T1000 (cell line): ENCODE data around the gene RFX2.
"Not testable (repeated sequence)": the region's sequence is repeated elsewhere in the genome, so short reads cannot be mapped to it uniquely, and the experiment has no call there.

Experiments
- DNase-seq: peaks from one replicate; lab custom pipeline; 2025; ENCODE audit warnings: mixed read lengths; lab: John Stamatoyannopoulos, UW

The RFX2 gene

DNA sequence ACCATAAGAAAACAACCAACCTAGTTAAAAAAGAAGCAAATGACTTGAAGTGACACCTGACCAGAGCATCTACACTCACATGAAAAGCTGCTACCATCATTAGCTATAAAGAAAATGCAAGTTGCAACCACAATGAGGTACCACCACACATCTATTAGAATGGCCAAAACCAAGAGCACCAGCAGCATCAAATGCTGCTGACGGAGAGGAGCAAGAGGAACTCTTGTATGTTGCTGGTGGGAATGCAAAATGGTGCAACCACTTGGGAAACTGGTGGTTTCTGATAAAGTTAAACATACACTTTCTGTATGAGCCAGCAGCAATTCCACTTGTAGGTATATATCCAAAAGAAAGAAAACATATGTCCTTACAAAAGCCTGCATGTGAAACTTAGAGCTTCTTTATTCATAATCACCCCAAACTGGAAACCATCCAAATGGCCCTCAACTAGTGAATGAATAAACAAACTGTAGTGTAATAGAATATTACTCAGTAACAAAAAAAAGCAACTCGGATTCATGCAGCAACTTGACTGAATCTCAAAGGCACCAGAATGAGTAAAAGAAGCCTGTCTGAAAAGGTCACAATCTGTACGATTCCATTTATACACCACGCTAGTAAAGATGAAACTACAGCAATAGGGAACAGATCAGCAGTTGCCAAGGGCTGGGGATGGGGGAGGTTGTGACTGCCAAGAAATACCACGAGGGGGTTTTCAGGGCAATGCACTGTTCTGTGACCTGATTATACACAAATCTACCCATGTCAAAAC, 71.5 kb downstream of the RFX2 start:
- DNase-seq = no peak

GRCh38 chr19:6035026-6035425, 75.3 kb downstream of the RFX2 start:
- DNase-seq = no peak

DNA sequence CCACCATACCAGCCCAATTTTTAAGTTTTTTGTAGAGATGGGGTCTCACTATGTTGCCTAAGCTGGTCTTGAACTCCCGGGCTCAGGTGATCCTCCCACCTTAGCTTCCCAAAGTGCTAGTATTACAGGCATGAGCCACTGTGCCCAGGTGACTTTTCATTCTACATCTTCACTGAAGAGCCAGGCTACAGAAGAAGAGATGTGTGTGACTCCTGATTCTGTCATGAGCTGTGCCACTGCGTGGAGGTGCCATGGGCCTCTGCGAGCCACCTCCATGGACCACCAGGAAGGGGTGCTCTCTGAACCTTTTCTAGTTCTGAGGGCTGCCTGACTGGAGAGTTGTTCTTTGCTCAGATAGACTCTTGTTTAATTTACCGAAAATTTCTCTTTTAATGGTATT, 75.8 kb downstream of the RFX2 start:
- DNase-seq = no peak

DNA sequence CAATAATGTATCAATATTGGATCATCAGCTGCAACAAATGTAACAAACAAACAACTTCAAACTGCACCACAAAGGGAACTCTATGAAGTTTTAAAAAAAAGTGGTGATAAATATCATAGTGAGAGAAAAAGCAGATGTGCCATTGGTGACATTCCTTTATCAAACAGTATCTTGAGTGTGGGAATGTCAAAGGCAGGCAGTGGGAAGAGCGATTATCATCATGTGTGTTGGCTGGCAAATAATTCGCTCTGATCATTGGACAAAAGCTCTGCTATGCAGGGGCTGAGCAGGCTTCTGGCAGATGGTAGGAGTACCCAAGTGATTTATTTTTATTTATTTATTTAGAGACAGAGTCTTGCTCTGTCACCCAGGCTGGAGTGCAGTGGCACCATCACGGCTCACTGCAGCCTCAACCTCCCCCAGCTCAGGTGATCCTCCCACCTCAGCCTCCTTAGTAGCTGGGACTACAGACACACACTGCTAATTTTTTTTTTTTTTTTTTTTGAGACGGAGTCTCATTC, 76.5 kb downstream of the RFX2 start:
- DNase-seq = no peak

- DNase-seq = no peak
Measured at GRCh38 chr19:6032827-6033226, 77.5 kb downstream of the RFX2 start.

- no peak for DNase-seq
Measured at GRCh38 chr19:6032381-6032780, 77.9 kb downstream of the RFX2 start.

DNA sequence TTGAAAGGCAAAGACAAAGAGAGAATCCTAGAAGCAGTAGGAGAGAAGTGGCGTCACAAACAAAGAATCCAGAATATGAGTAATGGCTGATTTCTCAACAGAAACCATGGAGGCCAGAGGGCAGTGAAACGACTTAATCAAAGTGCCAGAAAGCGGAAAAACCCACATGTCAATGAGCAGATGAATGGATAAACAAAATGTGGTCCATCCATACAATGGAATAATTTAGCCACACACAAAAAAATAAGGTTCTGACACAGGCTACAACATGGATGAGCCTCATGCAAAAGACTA, 80.1 kb downstream of the RFX2 start:
- DNase-seq = no peak

DNA sequence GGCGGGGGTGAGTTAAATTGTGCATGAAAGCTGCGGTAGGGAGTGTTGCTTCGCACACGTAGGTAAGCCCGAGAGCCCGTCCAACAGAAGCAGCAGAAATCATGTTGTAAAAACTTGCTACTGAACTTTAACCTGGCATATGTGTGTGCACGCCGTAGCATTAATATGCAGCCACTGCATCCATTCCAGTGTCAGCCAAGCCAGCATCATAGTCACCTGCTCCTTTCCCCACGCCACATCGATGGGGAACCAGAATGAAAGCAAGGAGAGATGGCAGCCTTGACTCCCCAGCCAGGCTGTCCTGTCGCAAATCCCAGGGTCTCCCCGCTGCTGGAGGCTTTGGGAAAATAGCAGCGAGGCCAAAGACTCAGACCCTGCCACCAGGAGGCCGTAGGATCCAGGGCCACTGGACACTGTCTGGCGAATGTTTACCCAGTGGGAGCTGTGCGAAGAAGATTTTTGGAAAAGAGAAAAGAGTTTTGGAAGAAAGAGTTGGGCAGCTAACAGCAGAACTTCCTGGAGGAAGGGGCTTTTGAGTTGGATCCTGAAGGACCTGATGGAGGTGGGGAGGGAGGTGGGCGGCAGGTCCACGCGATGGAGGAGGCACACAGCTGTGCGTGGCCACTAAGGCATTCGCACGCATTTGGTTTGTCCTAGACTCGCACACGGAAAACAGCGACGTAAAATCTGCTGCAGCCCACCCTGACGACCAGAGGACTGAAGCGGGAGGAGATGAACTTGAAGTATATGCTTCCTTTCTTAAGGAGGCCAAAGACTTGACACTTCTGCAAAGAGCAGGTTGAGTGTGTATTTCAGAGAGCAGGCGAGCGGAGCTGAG, 83.7 kb downstream of the RFX2 start:
- no peak for DNase-seq

DNA sequence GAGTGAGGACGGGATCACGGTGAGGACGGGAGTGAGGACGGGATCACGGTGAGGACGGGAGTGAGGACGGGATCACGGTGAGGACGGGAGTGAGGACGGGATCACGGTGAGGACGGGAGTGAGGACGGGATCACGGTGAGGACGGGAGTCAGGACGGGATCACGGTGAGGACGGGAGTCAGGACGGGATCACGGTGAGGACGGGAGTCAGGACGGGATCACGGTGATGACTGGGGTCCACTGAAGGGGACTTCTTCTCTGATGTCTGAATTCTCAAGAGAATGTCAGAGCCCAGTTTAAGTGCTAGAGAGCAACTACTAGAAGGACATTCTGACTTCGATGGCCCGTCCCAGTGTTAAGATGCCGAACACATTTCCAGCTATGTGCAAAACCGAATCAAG, 85.5 kb downstream of the RFX2 start:
- DNase-seq = not testable (repeated sequence)

DNA sequence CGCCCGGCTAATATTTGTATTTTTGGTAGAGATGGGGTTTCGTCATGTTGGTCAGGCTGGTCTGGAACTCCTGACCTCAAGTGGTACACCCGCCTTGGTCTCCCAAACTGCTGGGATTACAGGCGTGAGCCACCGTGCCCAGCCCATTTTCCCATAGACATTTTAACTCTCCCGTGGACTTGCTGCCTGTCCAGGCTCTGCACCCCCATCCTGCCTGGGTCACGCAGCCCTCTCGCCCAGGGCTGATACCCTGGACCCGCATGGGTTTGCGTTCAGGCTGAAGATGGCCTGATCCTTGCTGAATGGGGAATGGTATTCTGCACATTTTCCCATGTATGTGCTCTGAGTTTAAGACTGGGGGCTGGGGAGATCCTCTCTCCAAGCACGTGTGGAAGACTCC, 86.4 kb downstream of the RFX2 start:
- no peak for DNase-seq

GRCh38 chr19:6023085-6023682, 87.1 kb downstream of the RFX2 start:
- DNase-seq = no peak

DNA sequence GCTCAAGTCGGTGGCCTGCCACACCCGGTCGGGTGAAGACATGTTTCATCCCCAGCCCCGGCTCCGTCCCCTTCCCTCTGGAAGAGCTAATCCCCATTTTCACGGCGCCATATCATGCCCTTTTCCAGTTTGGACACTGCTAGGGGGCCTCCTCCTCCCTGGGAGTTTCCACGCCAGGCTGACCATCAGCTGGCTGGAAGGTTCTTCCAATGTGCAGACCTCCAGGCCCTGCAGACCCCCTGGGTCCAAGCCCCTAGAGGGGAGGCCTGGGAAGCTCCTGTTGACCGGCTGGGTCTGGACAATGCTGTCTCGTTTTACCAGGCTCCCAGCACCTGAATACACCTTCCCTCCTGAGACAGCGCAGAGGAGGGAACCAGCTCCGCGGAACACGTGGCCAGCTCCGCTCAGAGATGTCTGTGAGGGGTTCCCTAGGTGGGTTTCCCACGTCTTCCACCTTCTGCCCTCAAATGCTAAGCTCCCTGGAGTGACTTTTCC, 87.7 kb downstream of the RFX2 start:
- DNase-seq = no peak

GRCh38 chr19:6021878-6022569, 88.3 kb downstream of the RFX2 start:
- DNase-seq = no peak

DNA sequence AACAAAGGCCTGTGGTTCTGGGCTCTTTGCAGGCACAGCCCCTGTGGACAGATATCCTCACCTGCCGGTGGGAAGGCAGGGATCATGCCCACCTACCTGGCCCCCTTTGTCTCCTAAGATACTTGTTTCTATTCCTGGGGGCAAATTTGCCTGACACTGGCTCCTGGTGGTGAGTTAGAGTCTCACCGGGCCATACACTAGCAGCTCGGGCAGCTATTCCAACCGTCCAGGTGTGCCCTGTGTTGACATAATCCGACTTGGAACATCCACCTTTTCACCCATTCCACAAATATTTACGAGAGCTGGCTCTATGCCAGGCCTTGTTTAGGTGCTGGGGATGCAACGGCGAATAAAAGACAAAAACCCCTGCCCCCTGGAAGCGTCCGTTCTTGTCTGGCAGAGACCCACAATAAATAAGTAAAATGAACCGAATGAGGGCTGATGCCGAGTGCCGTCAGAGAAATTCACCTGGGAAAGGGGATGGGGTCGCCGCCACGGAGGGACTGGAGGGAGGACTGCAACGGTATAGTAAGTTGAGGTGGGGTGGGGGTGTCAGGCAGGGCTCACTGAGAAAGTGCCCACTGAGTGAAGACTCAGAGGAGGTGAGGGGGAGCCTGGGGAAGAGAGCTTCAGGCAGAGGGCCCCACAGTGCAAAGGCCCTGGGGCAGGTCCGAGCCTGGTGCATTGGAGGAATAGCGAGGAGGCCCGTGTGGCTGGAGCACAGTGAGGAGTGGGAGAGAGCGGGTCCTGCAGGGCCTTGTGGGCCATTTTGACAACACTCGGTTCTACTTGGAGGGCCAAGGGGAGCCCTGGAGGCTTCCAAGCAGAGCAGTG, 89.1 kb downstream of the RFX2 start:
- DNase-seq = no peak

- no peak for DNase-seq
Measured at GRCh38 chr19:6020166-6020882, 90.0 kb downstream of the RFX2 start.

- no peak for DNase-seq
Measured at GRCh38 chr19:6018786-6019185, 91.5 kb downstream of the RFX2 start.

- DNase-seq = no peak
Measured at GRCh38 chr19:6017576-6017975, 92.7 kb downstream of the RFX2 start.

DNA sequence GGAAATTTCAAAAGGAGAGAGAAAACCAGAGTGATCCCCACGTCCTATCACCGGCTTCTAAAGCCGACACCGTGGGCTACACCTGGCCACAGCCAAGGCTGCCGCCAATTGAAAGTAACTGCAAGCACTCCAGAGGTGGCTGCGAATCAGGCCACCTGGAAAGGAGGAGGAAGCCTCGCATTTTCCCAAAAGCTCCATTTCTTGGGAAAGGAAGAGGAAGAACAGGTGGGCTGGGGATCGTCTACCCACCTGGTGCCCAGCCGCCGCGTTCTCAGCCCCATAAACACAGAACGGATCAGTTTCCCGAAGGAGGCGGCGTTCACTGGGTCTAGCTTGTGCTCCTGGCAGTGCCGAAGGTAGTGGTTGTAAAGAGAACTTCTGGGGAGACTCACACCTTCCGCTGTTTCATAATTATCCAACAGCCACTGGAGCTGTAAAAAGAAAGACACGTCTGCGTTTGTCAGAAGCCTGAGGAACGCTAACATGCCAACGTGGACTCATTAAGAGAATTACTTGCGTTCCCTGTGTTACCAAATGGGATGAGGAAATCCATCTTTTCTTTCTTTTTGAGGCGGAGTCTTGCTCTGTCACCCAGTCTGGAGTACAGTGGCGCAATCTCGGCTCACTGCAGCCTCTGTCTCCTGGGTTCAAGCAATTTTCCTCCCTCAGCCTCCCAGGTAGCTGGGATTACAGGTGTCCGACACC, 94.3 kb downstream of the RFX2 start:
- DNase-seq = no peak

DNA sequence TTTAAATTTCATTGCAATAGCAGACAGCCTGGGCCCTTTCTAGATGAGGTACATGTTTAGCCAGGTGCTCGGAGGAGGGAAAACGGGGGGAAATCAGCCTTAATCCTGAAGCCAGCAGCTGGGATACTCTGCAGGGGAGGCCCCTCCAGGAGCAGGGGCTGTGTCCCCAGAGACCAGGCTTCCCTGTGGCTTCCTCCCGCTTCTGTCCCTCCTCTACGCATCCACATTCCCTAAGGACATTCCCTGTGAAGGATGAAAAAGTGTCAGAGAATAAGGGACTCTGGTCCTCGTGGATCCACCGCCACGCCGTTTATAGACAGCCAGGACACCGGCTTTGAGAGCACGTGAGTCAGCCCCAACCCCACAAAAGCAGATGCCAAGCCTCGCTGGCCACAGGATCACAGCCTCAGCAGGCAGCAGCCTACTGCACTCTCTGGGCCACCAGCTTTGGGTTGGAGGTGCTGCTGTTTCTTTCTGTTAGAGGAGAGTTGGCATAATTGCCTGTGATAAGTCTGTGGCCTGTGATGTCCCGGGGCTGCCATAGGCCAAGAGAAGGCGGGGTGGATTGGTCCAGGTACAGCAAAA, 95.7 kb downstream of the RFX2 start:
- DNase-seq = no peak
